K562 (cell line): ENCODE results near the gene MAP3K2. TPM values are rescaled to one million over a fixed set of nuclear protein-coding genes. Genes with fewer than 3 reads are reported as not detected.
A peak's percentile ranks its signal among the peaks of the same experiment; 100 is the strongest.

Source experiments
- ATAC-seq: fragments of 200-7000 bp; cut with Tn5 transposase; 3 replicates; pipeline ENCODE4 v1.9.1; 2020; ENCODE audit warnings: moderate library complexity
- BruUV-seq: library from RNA; stranded (reverse); fragments of 400-500 nt; replicated peaks from 2 replicates; lab custom pipeline; 2021; lab: Mats Ljungman, UMichigan
- CTCF ChIA-PET: fragments of 300-600 bp; formaldehyde crosslinking; extraction: SDS; loops from one replicate; lab custom pipeline; 2021; ENCODE audit warnings: low intra/inter-chr PET ratio; lab: Yijun Ruan, JAX
- POLR2A ChIA-PET: fragments of 300-600, 350-650 bp; sonication (Branson Sonifier 250); formaldehyde crosslinking; extraction: SDS; loops from one replicate; lab custom pipeline; 2021; ENCODE audit warnings: antibody characterized with exemption, inconsistent platforms; lab: Yijun Ruan, JAX
- DNase-seq, 4 experiments: peaks; one replicate each; pipeline versions ENCODE4 v3.0.0 to v3.0.0-alpha.2; 2011 to 2018; ENCODE audit warnings: low spot score in 3 of 4, mixed read lengths in 3 of 4; ENCODE audit errors: extremely low read depth in 1 of 4
- FAIRE-seq: peaks from 2 replicates; lab custom pipeline; 2011; peaks lifted over from hg19 to GRCh38; lab: Jason Lieb, UNC
- H2AFZ ChIP-seq: 2 replicates; pipeline ENCODE4 v1.6.0; 2011; ENCODE audit warnings: low read depth, low read length, control low read depth, inconsistent platforms
- H3K27ac ChIP-seq: fragments of 200-600 bp; 3 replicates; pipeline ENCODE4 v1.8.0; 2011; ENCODE audit warnings: low read depth, mild to moderate bottlenecking, control low read depth, inconsistent platforms, low read length, moderate library complexity, mixed read lengths; ENCODE audit errors: extremely low read depth
- H3K27me3 ChIP-seq, 2 experiments: fragments of 300-600 bp in 1 of 2; 2 replicates in 1 of 2; 3 replicates in 1 of 2; pipeline versions ENCODE4 v1.6.0 to v1.8.0; 2011; ENCODE audit warnings: inconsistent platforms in 2 of 2, low read length in 2 of 2, mild to moderate bottlenecking in 1 of 2, mixed read lengths in 1 of 2, moderate library complexity in 1 of 2; ENCODE audit not compliant: control insufficient read depth in 2 of 2, insufficient read depth in 2 of 2
- H3K36me3 ChIP-seq: fragments of 300-600 bp; 3 replicates; pipeline ENCODE4 v1.8.0; 2011; ENCODE audit warnings: mild to moderate bottlenecking, low read length, inconsistent platforms; ENCODE audit not compliant: control insufficient read depth, insufficient read depth
- H3K4me1 ChIP-seq, 2 experiments: fragments of 200-600 bp in 1 of 2; replicated peaks in 1 of 2; 2 replicates in 1 of 2; 3 replicates in 1 of 2; pipeline versions ENCODE4 v1.5.1 to v1.8.0; 2011; ENCODE audit warnings: inconsistent platforms in 2 of 2, low read length in 2 of 2, mild to moderate bottlenecking in 1 of 2, mixed read lengths in 1 of 2, moderate library complexity in 1 of 2; ENCODE audit not compliant: control insufficient read depth in 2 of 2, insufficient read depth in 2 of 2
- H3K4me2 ChIP-seq: 2 replicates; pipeline ENCODE4 v1.6.1; 2011; ENCODE audit warnings: low read length, control low read depth, inconsistent platforms, mixed read lengths; ENCODE audit not compliant: insufficient read depth
- H3K4me3 ChIP-seq: fragments of 200-600 bp; sonication (generic), shearing (Covaris generic); 2 replicates; pipeline ENCODE4 v1.5.1; 2016; ENCODE audit warnings: control low read depth, inconsistent platforms
- H3K79me2 ChIP-seq: fragments of 200-600 bp; 3 replicates; pipeline ENCODE4 v1.8.0; 2011; ENCODE audit warnings: low read length, inconsistent platforms; ENCODE audit not compliant: control insufficient read depth, insufficient read depth
- H3K9ac ChIP-seq, 2 experiments: 2 replicates each; pipeline versions ENCODE4 v1.6.0 to v1.6.1; 2011; ENCODE audit warnings: low read depth in 2 of 2, low read length in 2 of 2, control low read depth in 1 of 2, inconsistent platforms in 1 of 2, mild to moderate bottlenecking in 1 of 2, mixed read lengths in 1 of 2; ENCODE audit not compliant: insufficient read depth in 1 of 2
- H3K9me1 ChIP-seq: one replicate; pipeline ENCODE4 v1.6.0; 2011; ENCODE audit warnings: inconsistent platforms, mild to moderate bottlenecking, low read length, moderate library complexity; ENCODE audit not compliant: control insufficient read depth, insufficient read depth
- H3K9me3 ChIP-seq: replicated peaks from 2 replicates; pipeline ENCODE4 v1.5.1; 2011; ENCODE audit warnings: low read depth, low read length, inconsistent platforms; ENCODE audit not compliant: control insufficient read depth, insufficient read depth
- H4K20me1 ChIP-seq: replicated peaks from 2 replicates; pipeline ENCODE4 v1.6.1; 2011; ENCODE audit warnings: low read length, inconsistent platforms, mixed read lengths; ENCODE audit not compliant: control insufficient read depth, insufficient read depth
- FOXA3 ChIP-seq, 2 experiments: fragments of 450-650 bp in 1 of 2; sonication (generic) in 1 of 2; formaldehyde crosslinking; IDR thresholded peaks in 1 of 2; conservative IDR thresholded peaks in 1 of 2; 2 replicates each; pipeline versions ENCODE4 v1.4.0 to v1.8.0; 2020 to 2022; ENCODE audit warnings: mild to moderate bottlenecking in 2 of 2, missing genetic modification reagents in 1 of 2
- ILF3 ChIP-seq: fragments of 450-650 bp; IDR thresholded peaks from 2 replicates; pipeline ENCODE4 v1.6.1; 2018; ENCODE audit warnings: antibody characterized with exemption, mild to moderate bottlenecking, moderate library complexity, borderline replicate concordance
- RAD21 ChIP-seq, 2 experiments: fragments of 250-450 bp in 1 of 2; fragments of 450-650 bp in 1 of 2; sonication (Bioruptor Pico) in 1 of 2; formaldehyde crosslinking in 1 of 2; IDR thresholded peaks in 1 of 2; conservative IDR thresholded peaks in 1 of 2; 2 replicates each; pipeline versions ENCODE4 v1.4.0 to v1.8.0; 2020 to 2022; ENCODE audit warnings: mild to moderate bottlenecking in 2 of 2, moderate library complexity in 1 of 2
- SNRNP70 ChIP-seq: fragments of 200-400 bp; formaldehyde crosslinking; optimal IDR thresholded peaks from 2 replicates; pipeline ENCODE3; 2017; ENCODE audit warnings: low read depth, low read length
- ZNF583 ChIP-seq: fragments of 250-450 bp; sonication (Bioruptor Pico); IDR thresholded peaks from 2 replicates; pipeline ENCODE4 v1.4.0; 2020
- WGBS: fragments of 100-300 bp; shearing (Covaris generic); methylation state at CpG from one replicate; pipeline ENCODE4 v1.1.6; 2016; ENCODE audit warnings: low coverage, mixed read lengths; ENCODE audit not compliant: insufficient coverage; ENCODE audit errors: missing lambda C conversion rate; 5-methylcytosine and 5-hydroxymethylcytosine counted together
- in situ Hi-C: fragments of 300-500 bp; cut with MboI; formaldehyde crosslinking; loops from 4 replicates; pipeline ENCODE4 v1.15.0; 2018; ENCODE audit warnings: inconsistent platforms, mixed read lengths
- intact Hi-C: fragments of 100-400 bp; cut with micrococcal nuclease; formaldehyde crosslinking; loops from 2 replicates; pipeline ENCODE4 v1.14.2; 2022
- polyA plus RNA-seq, 8 experiments: library from polyadenylated mRNA; depleted of rRNA in 4 of 8; stranded (reverse) in 5 of 8; unstranded in 3 of 8; fragments of >200 nt; fragmentation: Nextera tagmentation in 2 of 8; fragmentation: Illumina TruSeq in 1 of 8; extraction: Ambion mirVana in 2 of 8; extraction: Trizol in 1 of 8; gene quantifications; 2 replicates each; pipeline versions ENCODE4 v1.2.1 to v1.2.3, GENCODE V29; 2011 to 2014; ENCODE audit warnings: inconsistent platforms in 1 of 8, missing spikeins in 1 of 8
- total RNA-seq, 7 experiments: library from RNA; depleted of rRNA in 6 of 7; stranded (reverse); fragments of >200 nt in 6 of 7; fragmentation: Illumina TruSeq in 2 of 7; extraction: Trizol in 2 of 7; gene quantifications; 2 replicates each; pipeline versions ENCODE4 v1.2.1 to v1.2.3, GENCODE V29; 2011 to 2021; ENCODE audit warnings: low replicate concordance in 1 of 7
- TF ChIP-seq, protein P1 (sequence below): fragments of 450-650 bp; IDR thresholded peaks from 2 replicates; pipeline ENCODE4 v1.6.1; 2017; ENCODE audit warnings: mild to moderate bottlenecking, moderate library complexity
- TF ChIP-seq, protein P2 (sequence below): IDR thresholded peaks from 2 replicates; pipeline ENCODE4 v1.6.1; 2011; ENCODE audit warnings: borderline replicate concordance, low read depth, mild to moderate bottlenecking, moderate library complexity, low read length; ENCODE audit not compliant: insufficient read depth, poor library complexity, severe bottlenecking
- TF ChIP-seq, protein P3 (sequence below): fragments of 250-450 bp; sonication (Bioruptor Pico); IDR thresholded peaks from 2 replicates; pipeline ENCODE4 v1.5.0; 2020; ENCODE audit warnings: mild to moderate bottlenecking

Gene MAP3K2
- total and polyA plus RNA-seq, 9 of the 15 experiments (the other 6 are each of a cell fraction or from before 2014, with no cell fraction given): 1.2 to 14.2 (median 5.7) TPM

DNA sequence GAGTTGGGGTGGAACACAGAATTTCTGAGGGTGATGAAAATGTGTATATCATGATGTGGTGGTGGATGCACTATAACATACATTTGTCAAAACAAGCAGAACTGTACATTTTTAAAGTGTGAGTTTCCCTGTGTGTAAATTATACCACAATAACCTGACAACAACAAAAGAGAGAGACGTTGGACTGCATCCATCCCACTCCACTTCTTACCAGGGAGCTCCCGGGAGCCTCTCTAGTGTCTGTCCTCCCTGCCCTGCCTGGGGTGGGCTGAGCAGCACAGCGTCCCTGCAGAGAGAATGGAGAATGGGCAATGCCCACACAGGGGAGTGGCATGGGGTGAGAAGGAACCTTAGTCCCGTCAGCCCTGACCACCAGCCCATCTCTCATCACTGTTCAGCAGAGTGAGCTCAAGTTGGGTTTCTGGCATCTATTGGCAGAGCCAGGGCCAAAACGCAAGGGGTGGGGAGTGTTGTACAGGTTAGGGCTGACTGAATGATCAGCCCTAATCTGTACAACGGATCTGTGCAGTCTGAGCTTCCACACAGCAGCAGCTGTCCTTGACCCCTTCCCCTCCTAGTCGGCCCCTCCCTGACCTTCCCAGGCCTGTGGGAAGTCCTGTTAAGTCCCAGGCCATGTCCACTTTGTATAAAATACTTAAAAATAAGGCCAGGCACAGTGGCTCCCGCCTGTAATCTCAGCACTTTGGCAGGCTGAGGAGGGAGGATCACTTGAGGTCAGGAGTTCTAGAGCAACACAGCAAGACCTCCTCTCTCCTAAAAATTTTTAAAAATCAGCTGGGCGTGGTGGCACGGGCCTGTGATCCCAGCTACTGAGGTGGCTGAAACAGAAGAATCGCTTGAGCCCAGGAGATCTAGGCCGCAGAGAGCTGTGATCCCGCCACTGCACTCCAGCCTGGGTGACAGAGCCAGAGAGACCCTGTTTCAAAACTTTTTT, 27.1 kb upstream of the MAP3K2 start:
- Histone ChIP-seq H3K9ac (0 out of 4 replicates have a peak overlapping the region, but pooled peaks of 1 of the 2 experiments have one; percentile 35), H2AFZ (peak overlapping the region; percentile 98), H3K4me3 (no peak overlapping the region), H3K9me1 (no peaks in the 10 kb centered on the region), H3K79me2 (no peaks in the 10 kb centered on the region), H3K9me3 (no peaks in the 10 kb centered on the region; the same call in 1 of the 2 replicates), H3K4me1 (peaks cover 14 to 16% of the 10 kb centered on the region in 2 experiments), H3K27ac (no peak overlapping the region), H4K20me1 (no peaks in the 10 kb centered on the region), H3K36me3 (no peaks in the 10 kb centered on the region), H3K4me2 (no peak overlapping the region), H3K27me3 (peaks cover 0 to 8% of the 10 kb centered on the region in 2 experiments; a peak in 1 of 5 replicates)
- WGBS: 70% methylated on average over 13 of the region's 13 CpGs
- no peak; the same call in 2 of the 3 replicates for ATAC-seq
- ChIA-PET CTCF (interaction anchor here (1.9 kb wide), 1 partner anchor 90 kb away, joined by 6 read pairs; no protein-coding TSS in a partner anchor), POLR2A (interaction anchor here (0.6 to 1.4 kb wide), 5 partner anchors 10 to 227 kb away, joined by 3 to 5 read pairs (median 3); no protein-coding TSS in a partner anchor)
- intact Hi-C loops (no loop called here), in situ Hi-C loops (no loop called here)
- TF ChIP-seq RAD21 (CRISPR knock-in tag; conservative IDR thresholded peaks at IDR 0.05 in 1 of 2, IDR thresholded peaks at IDR 0.05 in 1 of 2): no peak
- no peak for TF ChIP-seq ZNF583 (CRISPR knock-in tag)
- TF ChIP-seq FOXA3 (CRISPR knock-in tag; conservative IDR thresholded peaks at IDR 0.05 in 1 of 2, IDR thresholded peaks at IDR 0.05 in 1 of 2): no peak
- no peak for TF ChIP-seq SNRNP70
- TF ChIP-seq, protein P1, sequence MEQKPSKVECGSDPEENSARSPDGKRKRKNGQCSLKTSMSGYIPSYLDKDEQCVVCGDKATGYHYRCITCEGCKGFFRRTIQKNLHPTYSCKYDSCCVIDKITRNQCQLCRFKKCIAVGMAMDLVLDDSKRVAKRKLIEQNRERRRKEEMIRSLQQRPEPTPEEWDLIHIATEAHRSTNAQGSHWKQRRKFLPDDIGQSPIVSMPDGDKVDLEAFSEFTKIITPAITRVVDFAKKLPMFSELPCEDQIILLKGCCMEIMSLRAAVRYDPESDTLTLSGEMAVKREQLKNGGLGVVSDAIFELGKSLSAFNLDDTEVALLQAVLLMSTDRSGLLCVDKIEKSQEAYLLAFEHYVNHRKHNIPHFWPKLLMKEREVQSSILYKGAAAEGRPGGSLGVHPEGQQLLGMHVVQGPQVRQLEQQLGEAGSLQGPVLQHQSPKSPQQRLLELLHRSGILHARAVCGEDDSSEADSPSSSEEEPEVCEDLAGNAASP: no peak
- TF ChIP-seq, protein P2, sequence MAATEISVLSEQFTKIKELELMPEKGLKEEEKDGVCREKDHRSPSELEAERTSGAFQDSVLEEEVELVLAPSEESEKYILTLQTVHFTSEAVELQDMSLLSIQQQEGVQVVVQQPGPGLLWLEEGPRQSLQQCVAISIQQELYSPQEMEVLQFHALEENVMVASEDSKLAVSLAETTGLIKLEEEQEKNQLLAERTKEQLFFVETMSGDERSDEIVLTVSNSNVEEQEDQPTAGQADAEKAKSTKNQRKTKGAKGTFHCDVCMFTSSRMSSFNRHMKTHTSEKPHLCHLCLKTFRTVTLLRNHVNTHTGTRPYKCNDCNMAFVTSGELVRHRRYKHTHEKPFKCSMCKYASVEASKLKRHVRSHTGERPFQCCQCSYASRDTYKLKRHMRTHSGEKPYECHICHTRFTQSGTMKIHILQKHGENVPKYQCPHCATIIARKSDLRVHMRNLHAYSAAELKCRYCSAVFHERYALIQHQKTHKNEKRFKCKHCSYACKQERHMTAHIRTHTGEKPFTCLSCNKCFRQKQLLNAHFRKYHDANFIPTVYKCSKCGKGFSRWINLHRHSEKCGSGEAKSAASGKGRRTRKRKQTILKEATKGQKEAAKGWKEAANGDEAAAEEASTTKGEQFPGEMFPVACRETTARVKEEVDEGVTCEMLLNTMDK: no peak
- no peak for TF ChIP-seq ILF3
- TF ChIP-seq, protein P3, sequence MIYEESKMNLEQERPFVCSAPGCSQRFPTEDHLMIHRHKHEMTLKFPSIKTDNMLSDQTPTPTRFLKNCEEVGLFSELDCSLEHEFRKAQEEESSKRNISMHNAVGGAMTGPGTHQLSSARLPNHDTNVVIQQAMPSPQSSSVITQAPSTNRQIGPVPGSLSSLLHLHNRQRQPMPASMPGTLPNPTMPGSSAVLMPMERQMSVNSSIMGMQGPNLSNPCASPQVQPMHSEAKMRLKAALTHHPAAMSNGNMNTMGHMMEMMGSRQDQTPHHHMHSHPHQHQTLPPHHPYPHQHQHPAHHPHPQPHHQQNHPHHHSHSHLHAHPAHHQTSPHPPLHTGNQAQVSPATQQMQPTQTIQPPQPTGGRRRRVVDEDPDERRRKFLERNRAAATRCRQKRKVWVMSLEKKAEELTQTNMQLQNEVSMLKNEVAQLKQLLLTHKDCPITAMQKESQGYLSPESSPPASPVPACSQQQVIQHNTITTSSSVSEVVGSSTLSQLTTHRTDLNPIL (CRISPR knock-in tag): no peak
- no peak for DNase-seq
- FAIRE-seq: no peak
- BruUV-seq: no TSS peak
